ENCODE results near the gene RIMOC1.

RIMOC1 gene

GRCh38 chr5:41875121-41875520, 29.0 kb upstream of the RIMOC1 start:
- no peak for TF ChIP-seq TAF1 (IDR thresholded peaks at IDR 0.05; ENCODE audit: borderline replicate concordance, low read depth, low read length)
- no peak for TF ChIP-seq POLR2A (IDR thresholded peaks at IDR 0.05; ENCODE audit: low read depth, low read length)
- TF ChIP-seq POLR2AphosphoS5 (IDR thresholded peaks at IDR 0.05; ENCODE audit: low read depth, low read length), result no peak
- DNase-seq (ENCODE audit: insufficient read length) (no peak), FAIRE-seq (no peak)

DNA sequence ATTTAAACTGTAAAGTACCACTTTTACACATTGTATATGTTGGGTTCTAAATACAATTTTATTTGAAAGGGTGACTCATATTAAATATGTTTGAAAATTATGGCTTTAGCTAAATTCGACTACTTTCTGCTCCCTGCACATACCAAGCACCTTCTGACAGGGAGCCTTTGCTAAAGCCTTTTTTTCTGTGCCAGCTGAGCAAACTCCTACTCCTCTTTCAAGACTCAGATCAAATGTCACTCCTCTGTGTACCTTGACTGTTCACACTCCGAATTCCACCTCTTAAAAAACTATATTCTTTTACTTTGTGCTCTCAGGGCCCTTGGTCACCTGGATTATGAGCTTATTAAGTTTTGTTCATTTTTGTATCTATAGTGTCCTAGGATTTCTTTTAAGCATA, 27.5 kb upstream of the RIMOC1 start:
- FAIRE-seq (no peak), DNase-seq (ENCODE audit: insufficient read length) (no peak)
- TF ChIP-seq TAF1 (IDR thresholded peaks at IDR 0.05; ENCODE audit: borderline replicate concordance, low read depth, low read length) (no peak), POLR2A (IDR thresholded peaks at IDR 0.05; ENCODE audit: low read depth, low read length) (no peak), POLR2AphosphoS5 (IDR thresholded peaks at IDR 0.05; ENCODE audit: low read depth, low read length) (no peak)

DNA sequence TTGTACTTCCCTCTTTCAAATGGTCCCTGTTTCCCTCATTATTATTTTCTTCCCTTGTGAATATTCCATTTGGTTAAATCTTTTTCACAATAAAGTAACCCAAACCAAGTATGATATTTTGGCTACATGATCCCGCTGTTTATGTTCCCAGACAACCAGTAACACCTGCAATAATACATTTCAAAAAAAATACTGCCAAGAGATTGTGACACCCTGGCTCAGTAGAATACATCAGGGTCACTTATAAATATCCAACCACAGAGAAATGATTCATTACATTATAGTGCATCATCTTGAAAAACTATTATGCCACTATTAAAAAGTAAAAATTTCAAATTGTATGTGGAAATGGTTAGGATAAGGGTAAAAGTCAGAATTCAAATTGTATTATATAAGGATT, 26.7 kb upstream of the RIMOC1 start:
- no peak for DNase-seq (ENCODE audit: insufficient read length)
- TF ChIP-seq TAF1 (IDR thresholded peaks at IDR 0.05; ENCODE audit: borderline replicate concordance, low read depth, low read length) (no peak), POLR2A (IDR thresholded peaks at IDR 0.05; ENCODE audit: low read depth, low read length) (no peak), POLR2AphosphoS5 (IDR thresholded peaks at IDR 0.05; ENCODE audit: low read depth, low read length) (no peak)
- no peak for FAIRE-seq

DNA sequence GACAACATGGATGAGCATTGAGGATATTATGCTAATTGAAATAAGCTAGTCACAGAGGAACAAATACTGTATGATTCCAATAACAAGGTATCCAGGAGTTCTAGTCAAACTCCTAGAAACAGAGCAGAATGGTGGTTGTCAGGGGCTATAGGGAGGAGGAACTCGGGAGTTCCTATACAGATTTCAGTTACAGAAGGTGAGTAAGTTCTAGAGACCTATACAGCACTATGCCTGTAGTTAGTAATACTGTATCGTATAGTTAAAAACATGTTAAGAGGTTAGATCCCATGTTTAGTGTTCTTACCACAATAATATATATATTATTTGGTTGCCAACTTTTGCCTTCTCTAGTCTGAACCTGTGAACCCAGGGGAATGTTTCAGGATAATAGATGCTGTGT, 26.0 kb upstream of the RIMOC1 start:
- DNase-seq (ENCODE audit: insufficient read length), result no peak
- TF ChIP-seq TAF1 (IDR thresholded peaks at IDR 0.05; ENCODE audit: borderline replicate concordance, low read depth, low read length), result no peak
- TF ChIP-seq POLR2A (IDR thresholded peaks at IDR 0.05; ENCODE audit: low read depth, low read length), result no peak
- no peak for TF ChIP-seq POLR2AphosphoS5 (IDR thresholded peaks at IDR 0.05; ENCODE audit: low read depth, low read length)
- FAIRE-seq, result no peak

DNA sequence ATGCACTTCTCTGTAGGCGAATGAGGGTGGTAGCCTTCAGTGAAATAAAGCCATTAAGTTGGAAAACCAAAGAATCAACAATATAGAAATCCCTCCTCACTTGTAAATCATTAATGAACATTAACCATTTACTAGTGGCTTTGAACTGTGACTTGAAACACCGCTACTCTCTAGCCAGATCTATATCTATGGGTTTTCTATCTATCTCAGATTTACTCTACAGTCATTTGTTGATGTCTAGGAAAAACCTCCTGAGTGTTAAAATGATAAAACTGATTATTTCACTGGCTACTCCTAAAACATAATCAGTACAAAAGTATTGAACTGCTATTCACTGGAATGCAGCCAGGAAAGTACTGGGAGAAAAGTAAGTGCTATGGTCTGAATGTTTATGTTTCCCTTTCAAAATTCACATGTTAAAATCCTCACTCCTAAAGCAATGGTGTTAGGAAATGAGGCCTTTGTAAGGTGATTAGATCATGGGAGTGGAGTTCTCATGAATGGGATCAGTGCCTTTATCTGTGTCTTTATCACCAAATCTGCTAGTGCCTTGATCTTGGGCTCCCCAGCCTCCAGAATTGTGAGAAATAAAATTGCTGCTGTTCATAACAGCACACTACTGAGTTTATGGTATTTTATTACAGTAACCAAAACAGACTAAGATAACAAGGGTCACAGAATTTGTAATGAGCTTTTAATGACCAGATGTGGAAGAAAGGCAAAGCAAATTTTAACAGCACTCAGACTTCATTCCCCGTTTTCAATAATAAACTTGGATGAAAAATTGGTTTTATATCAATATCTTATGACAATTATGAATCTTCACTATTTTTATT, 25.3 kb upstream of the RIMOC1 start:
- FAIRE-seq, result no peak
- TF ChIP-seq TAF1 (IDR thresholded peaks at IDR 0.05; ENCODE audit: borderline replicate concordance, low read depth, low read length) (no peak), POLR2AphosphoS5 (IDR thresholded peaks at IDR 0.05; ENCODE audit: low read depth, low read length) (no peak), POLR2A (IDR thresholded peaks at IDR 0.05; ENCODE audit: low read depth, low read length) (no peak)
- DNase-seq (ENCODE audit: insufficient read length), result no peak

GRCh38 chr5:41882765-41883164, 21.4 kb upstream of the RIMOC1 start:
- FAIRE-seq (no peak), DNase-seq (ENCODE audit: insufficient read length) (no peak)
- no peak for TF ChIP-seq POLR2A (IDR thresholded peaks at IDR 0.05; ENCODE audit: low read depth, low read length)
- no peak for TF ChIP-seq TAF1 (IDR thresholded peaks at IDR 0.05; ENCODE audit: borderline replicate concordance, low read depth, low read length)
- no peak for TF ChIP-seq POLR2AphosphoS5 (IDR thresholded peaks at IDR 0.05; ENCODE audit: low read depth, low read length)

GRCh38 chr5:41883243-41883642, 20.9 kb upstream of the RIMOC1 start:
- no peak for FAIRE-seq
- TF ChIP-seq POLR2AphosphoS5 (IDR thresholded peaks at IDR 0.05; ENCODE audit: low read depth, low read length) (no peak), POLR2A (IDR thresholded peaks at IDR 0.05; ENCODE audit: low read depth, low read length) (no peak), TAF1 (IDR thresholded peaks at IDR 0.05; ENCODE audit: borderline replicate concordance, low read depth, low read length) (no peak)
- no peak for DNase-seq (ENCODE audit: insufficient read length)

DNA sequence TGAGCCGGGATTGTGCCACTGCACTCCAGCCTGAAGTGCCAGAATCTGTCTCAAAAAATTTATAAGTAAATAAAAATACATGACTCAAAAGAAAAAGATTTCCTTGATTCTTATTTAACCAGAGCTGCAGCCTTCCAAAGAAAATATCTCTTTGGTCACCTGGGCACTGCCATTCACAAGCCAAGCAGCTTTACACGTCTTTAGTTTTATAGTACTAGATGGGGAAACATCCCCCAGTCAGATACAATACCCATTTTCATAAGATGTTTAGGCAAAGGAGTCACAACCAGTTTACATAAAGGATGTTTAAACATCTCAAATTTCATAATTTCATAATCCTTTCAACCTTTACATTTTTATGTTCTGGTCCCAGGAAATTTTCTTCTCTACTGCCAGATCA, 20.2 kb upstream of the RIMOC1 start:
- TF ChIP-seq POLR2A (IDR thresholded peaks at IDR 0.05; ENCODE audit: low read depth, low read length) (no peak), POLR2AphosphoS5 (IDR thresholded peaks at IDR 0.05; ENCODE audit: low read depth, low read length) (no peak), TAF1 (IDR thresholded peaks at IDR 0.05; ENCODE audit: borderline replicate concordance, low read depth, low read length) (no peak)
- DNase-seq (ENCODE audit: insufficient read length) (no peak), FAIRE-seq (no peak)

DNA sequence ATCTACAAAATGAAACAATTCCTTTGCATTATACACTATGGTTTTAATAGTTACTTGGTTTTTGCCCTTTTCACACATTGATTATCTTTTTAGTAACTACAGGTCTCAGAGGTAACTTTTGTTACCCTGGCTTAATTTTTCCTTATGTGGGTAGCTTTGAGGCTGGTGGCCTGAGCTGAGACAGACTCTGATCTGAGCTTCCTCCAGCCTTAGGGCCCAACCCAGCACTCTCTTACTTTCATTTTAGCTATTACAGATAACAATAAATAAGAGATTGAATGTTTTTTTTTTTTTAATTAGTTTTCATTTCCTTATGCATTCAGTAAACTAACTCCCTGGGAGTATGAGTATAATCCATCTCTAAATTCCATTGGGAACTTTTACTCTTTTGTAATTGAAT, 18.9 kb upstream of the RIMOC1 start:
- no peak for TF ChIP-seq POLR2AphosphoS5 (IDR thresholded peaks at IDR 0.05; ENCODE audit: low read depth, low read length)
- DNase-seq (ENCODE audit: insufficient read length) (no peak), FAIRE-seq (no peak)

DNA sequence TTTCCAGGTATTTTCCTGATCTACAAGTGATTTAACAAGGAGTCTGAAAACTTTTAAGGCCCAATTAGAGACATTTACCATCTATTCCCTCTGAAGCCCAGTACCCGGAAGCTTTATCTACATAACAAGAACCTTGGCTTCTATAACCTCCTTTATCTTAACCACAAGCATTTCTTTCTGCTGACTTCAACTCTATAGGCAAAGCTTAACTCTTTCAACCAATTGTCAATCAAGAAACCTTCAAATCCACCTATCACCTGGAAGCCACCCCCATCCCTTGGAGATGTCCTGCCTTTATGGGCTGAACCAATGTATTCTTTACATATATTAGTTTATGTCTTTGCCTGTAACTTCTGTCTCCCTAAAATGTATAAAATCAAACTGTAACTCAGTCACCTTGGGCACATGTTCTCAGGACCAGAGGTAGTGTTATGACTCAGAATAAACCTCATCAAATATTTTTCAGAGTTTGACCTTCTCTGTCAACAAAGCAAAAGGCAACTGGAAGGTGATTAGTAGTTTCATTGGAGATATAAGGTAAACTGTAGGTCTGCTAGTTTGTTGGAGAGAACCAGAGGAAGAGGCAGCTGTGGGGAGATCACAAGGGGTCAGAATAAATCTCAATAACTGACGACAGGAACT, 13.0 kb upstream of the RIMOC1 start:
- TF ChIP-seq TAF1 (IDR thresholded peaks at IDR 0.05; ENCODE audit: borderline replicate concordance, low read depth, low read length) (no peak), POLR2A (IDR thresholded peaks at IDR 0.05; ENCODE audit: low read depth, low read length) (no peak), POLR2AphosphoS5 (IDR thresholded peaks at IDR 0.05; ENCODE audit: low read depth, low read length) (no peak)
- DNase-seq (ENCODE audit: insufficient read length), result no peak

GRCh38 chr5:41892031-41892430, 12.1 kb upstream of the RIMOC1 start:
- FAIRE-seq, result no peak
- TF ChIP-seq TAF1 (IDR thresholded peaks at IDR 0.05; ENCODE audit: borderline replicate concordance, low read depth, low read length), result no peak
- TF ChIP-seq POLR2AphosphoS5 (IDR thresholded peaks at IDR 0.05; ENCODE audit: low read depth, low read length), result no peak
- no peak for TF ChIP-seq POLR2A (IDR thresholded peaks at IDR 0.05; ENCODE audit: low read depth, low read length)
- no peak for DNase-seq (ENCODE audit: insufficient read length)

More for the DNA sequence above, 13.0 kb upstream of the RIMOC1 start:
- no peak for FAIRE-seq

Measured in GM12892 (cell line).